ENCODE measurements around the gene IDH2.

- TF ChIP-seq GABPA (IDR thresholded peaks at IDR 0.05; ENCODE audit: low read depth) (no peak), EZH2 (IDR thresholded peaks at IDR 0.05; ENCODE audit: borderline replicate concordance, control insufficient read depth, low read depth, low read length) (no peak)
- TF ChIP-seq, protein P1, sequence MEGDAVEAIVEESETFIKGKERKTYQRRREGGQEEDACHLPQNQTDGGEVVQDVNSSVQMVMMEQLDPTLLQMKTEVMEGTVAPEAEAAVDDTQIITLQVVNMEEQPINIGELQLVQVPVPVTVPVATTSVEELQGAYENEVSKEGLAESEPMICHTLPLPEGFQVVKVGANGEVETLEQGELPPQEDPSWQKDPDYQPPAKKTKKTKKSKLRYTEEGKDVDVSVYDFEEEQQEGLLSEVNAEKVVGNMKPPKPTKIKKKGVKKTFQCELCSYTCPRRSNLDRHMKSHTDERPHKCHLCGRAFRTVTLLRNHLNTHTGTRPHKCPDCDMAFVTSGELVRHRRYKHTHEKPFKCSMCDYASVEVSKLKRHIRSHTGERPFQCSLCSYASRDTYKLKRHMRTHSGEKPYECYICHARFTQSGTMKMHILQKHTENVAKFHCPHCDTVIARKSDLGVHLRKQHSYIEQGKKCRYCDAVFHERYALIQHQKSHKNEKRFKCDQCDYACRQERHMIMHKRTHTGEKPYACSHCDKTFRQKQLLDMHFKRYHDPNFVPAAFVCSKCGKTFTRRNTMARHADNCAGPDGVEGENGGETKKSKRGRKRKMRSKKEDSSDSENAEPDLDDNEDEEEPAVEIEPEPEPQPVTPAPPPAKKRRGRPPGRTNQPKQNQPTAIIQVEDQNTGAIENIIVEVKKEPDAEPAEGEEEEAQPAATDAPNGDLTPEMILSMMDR (IDR thresholded peaks at IDR 0.05 in 2 of 3, conservative IDR thresholded peaks at IDR 0.05 in 1 of 3; ENCODE audit: control insufficient read depth in 2 of 3, extremely low read depth in 1 of 3, insufficient read depth in 1 of 3, low read depth in 3 of 3, low read length in 3 of 3) = no peak
Measured at GRCh38 chr15:90082140-90082715, 20.0 kb downstream of the IDH2 start.

Measured in GM12878 (cell line).